ENCODE data around the gene KCNJ6. TPM values are rescaled to one million over a fixed set of nuclear protein-coding genes. Genes with fewer than 3 reads are reported as not detected.
"Not testable (repeated sequence)": the region's sequence is repeated elsewhere in the genome, so short reads cannot be mapped to it uniquely, and the experiment has no call there.

KCNJ6 gene
- total and polyA plus RNA-seq, 5 donors = 0.03 TPM; not detected in 4

GRCh38 chr21:37770461-37770860, 145.8 kb downstream of the KCNJ6 start:
- Histone ChIP-seq H3K27me3 (ENCODE audit: control insufficient read depth, insufficient read depth) (no peaks in the 10 kb centered on the region), H3K4me3 (ENCODE audit: low read length) (no peak overlapping the region), H3K27ac (ENCODE audit: low read length) (no peak overlapping the region), H3K9me3 (ENCODE audit: control insufficient read depth, low read length) (no peaks in the 10 kb centered on the region), H3K4me1 (ENCODE audit: control insufficient read depth, insufficient read depth, low read length) (no peaks in the 10 kb centered on the region)
- ATAC-seq (no peak), DNase-seq (no peak)
- 84% methylated on average over 2 of the region's 2 CpGs for WGBS
- intact Hi-C loops (cut with DNase I) = no loop called here

- 39% methylated on average over 1 of the region's 1 CpG for WGBS
- Histone ChIP-seq H3K27me3 (ENCODE audit: control insufficient read depth, insufficient read depth) (no peaks in the 10 kb centered on the region), H3K9me3 (ENCODE audit: control insufficient read depth, low read length) (no peaks in the 10 kb centered on the region), H3K4me1 (ENCODE audit: control insufficient read depth, insufficient read depth, low read length) (no peaks in the 10 kb centered on the region), H3K27ac (ENCODE audit: low read length) (no peak overlapping the region), H3K4me3 (ENCODE audit: low read length) (no peak overlapping the region)
- ATAC-seq (no peak), DNase-seq (no peak)
- intact Hi-C loops (cut with DNase I) = no loop called here
Measured at GRCh38 chr21:37769656-37770055, 146.6 kb downstream of the KCNJ6 start.

GRCh38 chr21:37767984-37768383, 148.3 kb downstream of the KCNJ6 start:
- ATAC-seq = no peak
- 48% methylated on average over 5 of the region's 5 CpGs for WGBS

GRCh38 chr21:37766129-37766528, 150.1 kb downstream of the KCNJ6 start:
- H3K4me3 ChIP-seq (ENCODE audit: low read length) = no peak overlapping the region
- no peaks in the 10 kb centered on the region for H3K9me3 ChIP-seq (ENCODE audit: control insufficient read depth, low read length)
- 81% methylated on average over 5 of the region's 5 CpGs for WGBS
- intact Hi-C loops (cut with DNase I) = no loop called here
- H3K4me1 ChIP-seq (ENCODE audit: control insufficient read depth, insufficient read depth, low read length) = no peaks in the 10 kb centered on the region
- no peak for ATAC-seq
- no peaks in the 10 kb centered on the region for H3K27me3 ChIP-seq (ENCODE audit: control insufficient read depth, insufficient read depth)
- DNase-seq = no peak
- no peak overlapping the region for H3K27ac ChIP-seq (ENCODE audit: low read length)

More at GRCh38 chr21:37767984-37768383, 148.3 kb downstream of the KCNJ6 start:
- intact Hi-C loops (cut with DNase I) = no loop called here
- no peak overlapping the region for H3K27ac ChIP-seq (ENCODE audit: low read length)
- no peaks in the 10 kb centered on the region for H3K9me3 ChIP-seq (ENCODE audit: control insufficient read depth, low read length)
- DNase-seq = no peak
- no peak overlapping the region for H3K4me3 ChIP-seq (ENCODE audit: low read length)
- no peaks in the 10 kb centered on the region for H3K4me1 ChIP-seq (ENCODE audit: control insufficient read depth, insufficient read depth, low read length)
- H3K27me3 ChIP-seq (ENCODE audit: control insufficient read depth, insufficient read depth) = no peaks in the 10 kb centered on the region

- WGBS = 78% methylated on average over 5 of the region's 5 CpGs
Measured at GRCh38 chr21:37765221-37765900, 150.9 kb downstream of the KCNJ6 start.

GRCh38 chr21:37764691-37765090, 151.6 kb downstream of the KCNJ6 start:
- ATAC-seq (no peak), DNase-seq (no peak)
- Histone ChIP-seq H3K9me3 (ENCODE audit: control insufficient read depth, low read length) (no peaks in the 10 kb centered on the region), H3K27me3 (ENCODE audit: control insufficient read depth, insufficient read depth) (no peaks in the 10 kb centered on the region), H3K4me1 (ENCODE audit: control insufficient read depth, insufficient read depth, low read length) (no peaks in the 10 kb centered on the region), H3K4me3 (ENCODE audit: low read length) (no peak overlapping the region), H3K27ac (ENCODE audit: low read length) (no peak overlapping the region)
- WGBS = 58% methylated on average over 2 of the region's 2 CpGs
- intact Hi-C loops (cut with DNase I) = no loop called here

More at GRCh38 chr21:37765221-37765900, 150.9 kb downstream of the KCNJ6 start:
- Histone ChIP-seq H3K4me1 (ENCODE audit: control insufficient read depth, insufficient read depth, low read length) (no peaks in the 10 kb centered on the region), H3K9me3 (ENCODE audit: control insufficient read depth, low read length) (no peaks in the 10 kb centered on the region), H3K27me3 (ENCODE audit: control insufficient read depth, insufficient read depth) (no peaks in the 10 kb centered on the region), H3K4me3 (ENCODE audit: low read length) (no peak overlapping the region), H3K27ac (ENCODE audit: low read length) (no peak overlapping the region)
- intact Hi-C loops (cut with DNase I) = no loop called here
- ATAC-seq (no peak), DNase-seq (no peak)

GRCh38 chr21:37763298-37763697, 153.0 kb downstream of the KCNJ6 start:
- no peaks in the 10 kb centered on the region for H3K9me3 ChIP-seq (ENCODE audit: control insufficient read depth, low read length)
- WGBS = 58% methylated on average over 5 of the region's 5 CpGs
- H3K4me3 ChIP-seq (ENCODE audit: low read length) = no peak overlapping the region
- intact Hi-C loops (cut with DNase I) = no loop called here
- H3K27me3 ChIP-seq (ENCODE audit: control insufficient read depth, insufficient read depth) = no peaks in the 10 kb centered on the region
- H3K4me1 ChIP-seq (ENCODE audit: control insufficient read depth, insufficient read depth, low read length) = no peaks in the 10 kb centered on the region
- DNase-seq (no peak), ATAC-seq (no peak)
- H3K27ac ChIP-seq (ENCODE audit: low read length) = no peak overlapping the region

- Histone ChIP-seq H3K27me3 (ENCODE audit: control insufficient read depth, insufficient read depth) (no peaks in the 10 kb centered on the region), H3K4me3 (ENCODE audit: low read length) (no peak overlapping the region), H3K4me1 (ENCODE audit: control insufficient read depth, insufficient read depth, low read length) (no peaks in the 10 kb centered on the region), H3K27ac (ENCODE audit: low read length) (no peak overlapping the region), H3K9me3 (ENCODE audit: control insufficient read depth, low read length) (no peaks in the 10 kb centered on the region)
- ATAC-seq (peak in 1 of 2 donors; percentile 21), DNase-seq (no peak)
- intact Hi-C loops (cut with DNase I) = no loop called here
- 70% methylated on average over 12 of the region's 12 CpGs for WGBS
Measured at GRCh38 chr21:37762606-37763005, 153.7 kb downstream of the KCNJ6 start.

- H3K4me3 ChIP-seq (ENCODE audit: low read length); H3K27ac ChIP-seq (ENCODE audit: low read length); intact Hi-C loops (cut with DNase I); DNase-seq; H3K4me1 ChIP-seq (ENCODE audit: control insufficient read depth, insufficient read depth, low read length); H3K9me3 ChIP-seq (ENCODE audit: control insufficient read depth, low read length); H3K27me3 ChIP-seq (ENCODE audit: control insufficient read depth, insufficient read depth); ATAC-seq: not testable (repeated sequence)
- 93% methylated on average over 4 of the region's 4 CpGs for WGBS
Measured at GRCh38 chr21:37761406-37761805, 154.9 kb downstream of the KCNJ6 start.

GRCh38 chr21:37759777-37760176, 156.5 kb downstream of the KCNJ6 start:
- intact Hi-C loops (cut with DNase I) = no loop called here
- DNase-seq (no peak), ATAC-seq (no peak)
- Histone ChIP-seq H3K27me3 (ENCODE audit: control insufficient read depth, insufficient read depth) (no peaks in the 10 kb centered on the region), H3K4me1 (ENCODE audit: control insufficient read depth, insufficient read depth, low read length) (no peaks in the 10 kb centered on the region), H3K4me3 (ENCODE audit: low read length) (no peak overlapping the region), H3K9me3 (ENCODE audit: control insufficient read depth, low read length) (no peaks in the 10 kb centered on the region), H3K27ac (ENCODE audit: low read length) (no peak overlapping the region)
- WGBS = 84% methylated on average over 9 of the region's 9 CpGs

- DNase-seq = no peak
- Histone ChIP-seq H3K4me1 (ENCODE audit: control insufficient read depth, insufficient read depth, low read length) (no peaks in the 10 kb centered on the region), H3K9me3 (ENCODE audit: control insufficient read depth, low read length) (no peaks in the 10 kb centered on the region), H3K4me3 (ENCODE audit: low read length) (no peak overlapping the region), H3K27ac (ENCODE audit: low read length) (no peak overlapping the region), H3K27me3 (ENCODE audit: control insufficient read depth, insufficient read depth) (no peaks in the 10 kb centered on the region)
- ATAC-seq = peak; percentile 36 to 41
- 39% methylated on average over 7 of the region's 7 CpGs for WGBS
- intact Hi-C loops (cut with DNase I) = no loop called here
Measured at GRCh38 chr21:37758982-37759381, 157.3 kb downstream of the KCNJ6 start.

All from right cardiac atrium (tissue), 5 donors.